ENCODE data around the gene GRPEL1.

The GRPEL1 gene

GRCh38 chr4:7015383-7016035, 52.4 kb downstream of the GRPEL1 start:
- no peaks in the 10 kb centered on the region for H3K9me3 ChIP-seq (ENCODE audit: control insufficient read depth, insufficient read depth, low read length)
- H3K36me3 ChIP-seq (ENCODE audit: control insufficient read depth, low read length) = peaks cover 80% of the 10 kb centered on the region
- no peak overlapping the region for H3K4me2 ChIP-seq (ENCODE audit: low read length)
- H3K27me3 ChIP-seq (ENCODE audit: control insufficient read depth, low read length) = no peaks in the 10 kb centered on the region
- H3F3A ChIP-seq (ENCODE audit: control insufficient read depth, insufficient read depth) = peaks cover 6% of the 10 kb centered on the region; the same call in 1 of the 2 replicates
- H3K4me3 ChIP-seq (ENCODE audit: low read length) = no peak overlapping the region
- no peaks in the 10 kb centered on the region for H4K20me1 ChIP-seq (ENCODE audit: control insufficient read depth, insufficient read depth, low read depth, low read length)
- no peak overlapping the region for H3K27ac ChIP-seq (ENCODE audit: low read depth, low read length)
- H3K4me1 ChIP-seq (ENCODE audit: control insufficient read depth, low read length) = peaks cover 23% of the 10 kb centered on the region
- H3K79me2 ChIP-seq (ENCODE audit: control insufficient read depth, low read length) = 0 out of 2 replicates have a peak, but pooled peaks cover 4% of the 10 kb centered on the region
- TF ChIP-seq, protein P1, sequence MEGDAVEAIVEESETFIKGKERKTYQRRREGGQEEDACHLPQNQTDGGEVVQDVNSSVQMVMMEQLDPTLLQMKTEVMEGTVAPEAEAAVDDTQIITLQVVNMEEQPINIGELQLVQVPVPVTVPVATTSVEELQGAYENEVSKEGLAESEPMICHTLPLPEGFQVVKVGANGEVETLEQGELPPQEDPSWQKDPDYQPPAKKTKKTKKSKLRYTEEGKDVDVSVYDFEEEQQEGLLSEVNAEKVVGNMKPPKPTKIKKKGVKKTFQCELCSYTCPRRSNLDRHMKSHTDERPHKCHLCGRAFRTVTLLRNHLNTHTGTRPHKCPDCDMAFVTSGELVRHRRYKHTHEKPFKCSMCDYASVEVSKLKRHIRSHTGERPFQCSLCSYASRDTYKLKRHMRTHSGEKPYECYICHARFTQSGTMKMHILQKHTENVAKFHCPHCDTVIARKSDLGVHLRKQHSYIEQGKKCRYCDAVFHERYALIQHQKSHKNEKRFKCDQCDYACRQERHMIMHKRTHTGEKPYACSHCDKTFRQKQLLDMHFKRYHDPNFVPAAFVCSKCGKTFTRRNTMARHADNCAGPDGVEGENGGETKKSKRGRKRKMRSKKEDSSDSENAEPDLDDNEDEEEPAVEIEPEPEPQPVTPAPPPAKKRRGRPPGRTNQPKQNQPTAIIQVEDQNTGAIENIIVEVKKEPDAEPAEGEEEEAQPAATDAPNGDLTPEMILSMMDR (IDR thresholded peaks at IDR 0.05; ENCODE audit: low read depth, low read length, poor library complexity, severe bottlenecking) = no peak
- no peak for TF ChIP-seq EZH2phosphoT487 (IDR thresholded peaks at IDR 0.05; ENCODE audit: borderline replicate concordance, low read length)
- H3K9me2 ChIP-seq (replicated peaks; ENCODE audit: control insufficient read depth, low read length) = no peaks in the 10 kb centered on the region

GRCh38 chr4:7014815-7015214, 53.0 kb downstream of the GRPEL1 start:
- no peak for TF ChIP-seq EZH2phosphoT487 (IDR thresholded peaks at IDR 0.05; ENCODE audit: borderline replicate concordance, low read length)
- TF ChIP-seq, protein P1 (IDR thresholded peaks at IDR 0.05; ENCODE audit: low read depth, low read length, poor library complexity, severe bottlenecking) = no peak
- Histone ChIP-seq H3K79me2 (ENCODE audit: control insufficient read depth, low read length) (0 out of 2 replicates have a peak, but pooled peaks cover 4% of the 10 kb centered on the region), H3K36me3 (ENCODE audit: control insufficient read depth, low read length) (peaks cover 82% of the 10 kb centered on the region), H3K27me3 (ENCODE audit: control insufficient read depth, low read length) (no peaks in the 10 kb centered on the region), H3K9me3 (ENCODE audit: control insufficient read depth, insufficient read depth, low read length) (no peaks in the 10 kb centered on the region), H3K27ac (ENCODE audit: low read depth, low read length) (no peak overlapping the region), H4K20me1 (ENCODE audit: control insufficient read depth, insufficient read depth, low read depth, low read length) (no peaks in the 10 kb centered on the region), H3K4me2 (ENCODE audit: low read length) (no peak overlapping the region), H3K4me3 (ENCODE audit: low read length) (no peak overlapping the region), H3F3A (ENCODE audit: control insufficient read depth, insufficient read depth) (peaks cover 6% of the 10 kb centered on the region; the same call in 1 of the 2 replicates), H3K9me2 (replicated peaks; ENCODE audit: control insufficient read depth, low read length) (no peaks in the 10 kb centered on the region), H3K4me1 (ENCODE audit: control insufficient read depth, low read length) (peaks cover 23% of the 10 kb centered on the region)

DNA sequence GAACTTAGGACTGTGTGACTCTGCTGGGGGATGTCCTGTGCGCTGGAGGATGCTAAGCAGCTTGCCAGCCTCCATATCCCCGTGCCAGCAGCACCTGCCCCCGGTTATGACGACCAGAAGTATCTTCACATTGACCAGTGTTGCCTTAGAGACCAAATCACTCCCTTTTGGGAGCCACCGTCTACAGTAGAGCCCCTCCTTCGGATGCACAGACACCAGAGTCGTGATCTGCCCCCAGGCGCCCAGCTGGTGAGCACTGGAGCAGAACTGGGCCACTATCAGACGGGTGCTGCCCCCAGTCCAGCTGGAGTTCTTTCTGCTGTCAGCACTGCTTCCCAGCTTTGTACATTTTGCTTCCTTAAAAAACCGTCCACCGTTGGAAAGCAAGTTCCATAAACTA, 54.7 kb downstream of the GRPEL1 start:
- Histone ChIP-seq H3K79me2 (ENCODE audit: control insufficient read depth, low read length) (0 out of 2 replicates have a peak, but pooled peaks cover 4% of the 10 kb centered on the region), H4K20me1 (ENCODE audit: control insufficient read depth, insufficient read depth, low read depth, low read length) (0 out of 2 replicates have a peak, but pooled peaks cover 8% of the 10 kb centered on the region), H3K36me3 (ENCODE audit: control insufficient read depth, low read length) (peaks cover 90% of the 10 kb centered on the region), H3K4me2 (ENCODE audit: low read length) (peak overlapping the region; percentile 53), H3F3A (ENCODE audit: control insufficient read depth, insufficient read depth) (peaks cover 6% of the 10 kb centered on the region; the same call in 1 of the 2 replicates), H3K4me3 (ENCODE audit: low read length) (peak overlapping the region; percentile 28; the same call in 1 of the 2 replicates), H3K27ac (ENCODE audit: low read depth, low read length) (no peak overlapping the region), H3K9me3 (ENCODE audit: control insufficient read depth, insufficient read depth, low read length) (no peaks in the 10 kb centered on the region), H3K4me1 (ENCODE audit: control insufficient read depth, low read length) (peaks cover 23% of the 10 kb centered on the region), H3K9me2 (replicated peaks; ENCODE audit: control insufficient read depth, low read length) (no peaks in the 10 kb centered on the region), H3K27me3 (ENCODE audit: control insufficient read depth, low read length) (no peaks in the 10 kb centered on the region)
- no peak for TF ChIP-seq EZH2phosphoT487 (IDR thresholded peaks at IDR 0.05; ENCODE audit: borderline replicate concordance, low read length)
- TF ChIP-seq, protein P1 (IDR thresholded peaks at IDR 0.05; ENCODE audit: low read depth, low read length, poor library complexity, severe bottlenecking) = no peak
